ENCODE data around the gene IFT74.

The IFT74 gene

GRCh38 chr9:26983340-26983739 lies 27.1 kb downstream of the IFT74 start:
- TF ChIP-seq ZNF501 (tag by site-specific recombination; IDR thresholded peaks at IDR 0.05), result no peak
- no peak for TF ChIP-seq ZNF398 (tag by site-specific recombination; IDR thresholded peaks at IDR 0.05)
- TF ChIP-seq ELK4 (IDR thresholded peaks at IDR 0.05; ENCODE audit: borderline replicate concordance, low read depth, low read length), result no peak
- no peak for TF ChIP-seq ZNF391 (tag by site-specific recombination; IDR thresholded peaks at IDR 0.05; ENCODE audit: borderline replicate concordance, low read depth)
- no peak for TF ChIP-seq ZBTB11 (tag by site-specific recombination; conservative IDR thresholded peaks at IDR 0.05; ENCODE audit: low read depth)
- no peak for TF ChIP-seq ZNF211 (tag by site-specific recombination; IDR thresholded peaks at IDR 0.05; ENCODE audit: low read depth)
- no peak for TF ChIP-seq ZBTB10 (tag by site-specific recombination; IDR thresholded peaks at IDR 0.05)
- TF ChIP-seq PBX3 (CRISPR knock-in tag; IDR thresholded peaks at IDR 0.05), result no peak
- TF ChIP-seq ZNF596 (tag by site-specific recombination; IDR thresholded peaks at IDR 0.05), result no peak
- no peak for TF ChIP-seq ZNF394 (tag by site-specific recombination; IDR thresholded peaks at IDR 0.05; ENCODE audit: borderline replicate concordance)
- no peak for TF ChIP-seq ZNF830 (tag by site-specific recombination; IDR thresholded peaks at IDR 0.05; ENCODE audit: low read depth)

GRCh38 chr9:26995810-26996209 lies 39.6 kb downstream of the IFT74 start:
- Histone ChIP-seq H3K4me3 (ENCODE audit: low read depth, low read length) (no peak overlapping the region), H3K4me1 (ENCODE audit: control insufficient read depth, insufficient read depth, low read length) (no peaks in the 10 kb centered on the region), H3K36me3 (ENCODE audit: control insufficient read depth in 2 of 2, insufficient read depth in 1 of 2, low read length in 2 of 2) (peaks cover 0 to 6% of the 10 kb centered on the region in 2 experiments; a peak in 2 of 3 replicates), H3K9me3 (ENCODE audit: control insufficient read depth, insufficient read depth, low read depth, low read length) (no peaks in the 10 kb centered on the region), H3K27ac (ENCODE audit: extremely low read depth, low read depth, low read length) (no peak overlapping the region)
- CTCF ChIA-PET, result no interaction called here
- POLR2A ChIA-PET, result no interaction called here
- no peak for TF ChIP-seq ZNF354C (tag by site-specific recombination; IDR thresholded peaks at IDR 0.05; ENCODE audit: borderline replicate concordance, low read depth)
- no peak for TF ChIP-seq HOXC10 (CRISPR knock-in tag; IDR thresholded peaks at IDR 0.05)
- no peak for TF ChIP-seq ZNF433 (tag by site-specific recombination; IDR thresholded peaks at IDR 0.05; ENCODE audit: low read depth)
- TF ChIP-seq ZSCAN30 (tag by site-specific recombination; IDR thresholded peaks at IDR 0.05), result no peak
- no peak for TF ChIP-seq ZNF596 (tag by site-specific recombination; IDR thresholded peaks at IDR 0.05)
- TF ChIP-seq ZNF138 (tag by site-specific recombination; IDR thresholded peaks at IDR 0.05; ENCODE audit: borderline replicate concordance), result no peak
- no peak for TF ChIP-seq REST (tag by site-specific recombination; IDR thresholded peaks at IDR 0.05)
- TF ChIP-seq ZNF48 (tag by site-specific recombination; IDR thresholded peaks at IDR 0.05), result no peak
- TF ChIP-seq ZNF704 (tag by site-specific recombination; IDR thresholded peaks at IDR 0.05), result no peak

More at GRCh38 chr9:26983340-26983739, 27.1 kb downstream of the IFT74 start:
- H3K27ac ChIP-seq (ENCODE audit: extremely low read depth, low read depth, low read length), result no peak overlapping the region
- POLR2A ChIA-PET, result interaction anchor here (1.0 kb wide), 1 partner anchor 71 kb away, joined by 4 read pairs; no protein-coding TSS in a partner anchor
- H3K9me3 ChIP-seq (ENCODE audit: control insufficient read depth, insufficient read depth, low read depth, low read length), result no peaks in the 10 kb centered on the region
- CTCF ChIA-PET, result no interaction called here
- H3K36me3 ChIP-seq (ENCODE audit: control insufficient read depth in 2 of 2, insufficient read depth in 1 of 2, low read length in 2 of 2), result peaks cover under 1 to 31% of the 10 kb centered on the region in 2 experiments
- no peak overlapping the region for H3K4me3 ChIP-seq (ENCODE audit: low read depth, low read length)
- H3K4me1 ChIP-seq (ENCODE audit: control insufficient read depth, insufficient read depth, low read length), result no peaks in the 10 kb centered on the region

Data from HEK293 (cell line).